A204.1 (cell line): ENCODE data around the gene PGS1.
"Not testable (repeated sequence)": the region's sequence is repeated elsewhere in the genome, so short reads cannot be mapped to it uniquely, and the experiment has no call there.

ENCODE experiments used
- FAIRE-seq: peaks from 2 replicates; lab custom pipeline; 2012; peaks lifted over from hg19 to GRCh38; lab: Jason Lieb, UNC

PGS1 gene

GRCh38 chr17:78378225-78379130 is at the start of gene PGS1:
PGS1 (plus strand) TSS chr17:78378649; CDS start chr17:78378666, 17 bp downstream.
- FAIRE-seq = no peak

GRCh38 chr17:78329263-78330059 is 49.0 kb upstream of the PGS1 start:
- FAIRE-seq = no peak

GRCh38 chr17:78330570-78331224 is 47.8 kb upstream of the PGS1 start:
- FAIRE-seq = no peak

- not testable (repeated sequence) for FAIRE-seq
Measured at GRCh38 chr17:78331355-78331754, 47.1 kb upstream of the PGS1 start.

- no peak for FAIRE-seq
Measured at GRCh38 chr17:78332991-78333390, 45.5 kb upstream of the PGS1 start.

GRCh38 chr17:78335209-78335608 is 43.2 kb upstream of the PGS1 start:
- no peak for FAIRE-seq

- no peak for FAIRE-seq
Measured at GRCh38 chr17:78337244-78338109, 41.0 kb upstream of the PGS1 start.

GRCh38 chr17:78338486-78339259 is 39.8 kb upstream of the PGS1 start:
- no peak for FAIRE-seq

- no peak for FAIRE-seq
Measured at GRCh38 chr17:78340183-78340955, 38.1 kb upstream of the PGS1 start.

GRCh38 chr17:78341559-78342448 is 36.6 kb upstream of the PGS1 start:
- FAIRE-seq = no peak

GRCh38 chr17:78342449-78343186 is 35.8 kb upstream of the PGS1 start:
- FAIRE-seq = no peak

GRCh38 chr17:78343187-78343542 is 35.3 kb upstream of the PGS1 start:
- no peak for FAIRE-seq

GRCh38 chr17:78343543-78344201 is 34.8 kb upstream of the PGS1 start:
- FAIRE-seq = no peak

GRCh38 chr17:78344666-78345065 is 33.8 kb upstream of the PGS1 start:
- FAIRE-seq = no peak

- FAIRE-seq = no peak
Measured at GRCh38 chr17:78345172-78345571, 33.3 kb upstream of the PGS1 start.

GRCh38 chr17:78345791-78346494 is 32.5 kb upstream of the PGS1 start:
- no peak for FAIRE-seq

- no peak for FAIRE-seq
Measured at GRCh38 chr17:78346605-78347250, 31.7 kb upstream of the PGS1 start.
